ENCODE results near the gene EMC8.

DNA sequence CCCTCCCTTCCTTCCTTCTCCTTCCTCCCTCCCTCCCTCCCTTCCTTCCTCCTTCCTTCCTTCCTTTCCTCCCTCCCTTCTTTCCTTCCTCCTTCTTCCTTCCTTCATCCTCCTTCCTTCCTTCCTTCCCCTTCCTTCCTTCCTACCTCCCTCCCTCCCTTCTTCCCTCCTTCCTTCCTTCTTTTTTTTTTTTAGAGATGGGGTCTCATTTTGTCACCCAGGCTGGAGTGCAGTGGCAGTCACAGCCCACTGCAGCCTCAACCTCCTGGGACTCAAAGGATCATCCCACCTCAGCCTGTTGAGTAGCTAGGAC, 44.8 kb upstream of the EMC8 start:
- TF ChIP-seq, protein P1, sequence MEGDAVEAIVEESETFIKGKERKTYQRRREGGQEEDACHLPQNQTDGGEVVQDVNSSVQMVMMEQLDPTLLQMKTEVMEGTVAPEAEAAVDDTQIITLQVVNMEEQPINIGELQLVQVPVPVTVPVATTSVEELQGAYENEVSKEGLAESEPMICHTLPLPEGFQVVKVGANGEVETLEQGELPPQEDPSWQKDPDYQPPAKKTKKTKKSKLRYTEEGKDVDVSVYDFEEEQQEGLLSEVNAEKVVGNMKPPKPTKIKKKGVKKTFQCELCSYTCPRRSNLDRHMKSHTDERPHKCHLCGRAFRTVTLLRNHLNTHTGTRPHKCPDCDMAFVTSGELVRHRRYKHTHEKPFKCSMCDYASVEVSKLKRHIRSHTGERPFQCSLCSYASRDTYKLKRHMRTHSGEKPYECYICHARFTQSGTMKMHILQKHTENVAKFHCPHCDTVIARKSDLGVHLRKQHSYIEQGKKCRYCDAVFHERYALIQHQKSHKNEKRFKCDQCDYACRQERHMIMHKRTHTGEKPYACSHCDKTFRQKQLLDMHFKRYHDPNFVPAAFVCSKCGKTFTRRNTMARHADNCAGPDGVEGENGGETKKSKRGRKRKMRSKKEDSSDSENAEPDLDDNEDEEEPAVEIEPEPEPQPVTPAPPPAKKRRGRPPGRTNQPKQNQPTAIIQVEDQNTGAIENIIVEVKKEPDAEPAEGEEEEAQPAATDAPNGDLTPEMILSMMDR (IDR thresholded peaks at IDR 0.05) = no peak
- TF ChIP-seq POLR2A (IDR thresholded peaks at IDR 0.05) = no peak
